Measurements from ENCODE around the gene ABCD2. TPM values are rescaled to one million over a fixed set of nuclear protein-coding genes. Genes with fewer than 3 reads are reported as not detected.
"Not testable (repeated sequence)": the region's sequence is repeated elsewhere in the genome, so short reads cannot be mapped to it uniquely, and the experiment has no call there.

ABCD2 gene
- total RNA-seq, 1 experiment from 2014 or later: under 0.01 TPM

GRCh38 chr12:39538679-39539104, 80.9 kb downstream of the ABCD2 start:
- no peak for DNase-seq (ENCODE audit: low read depth)

- DNase-seq (ENCODE audit: low read depth): no peak
These were observed 85.7 kb downstream of the ABCD2 start for GRCh38 chr12:39533951-39534350.

- DNase-seq (ENCODE audit: low read depth): no peak
These were observed 87.2 kb downstream of the ABCD2 start for GRCh38 chr12:39532448-39532847.

DNA sequence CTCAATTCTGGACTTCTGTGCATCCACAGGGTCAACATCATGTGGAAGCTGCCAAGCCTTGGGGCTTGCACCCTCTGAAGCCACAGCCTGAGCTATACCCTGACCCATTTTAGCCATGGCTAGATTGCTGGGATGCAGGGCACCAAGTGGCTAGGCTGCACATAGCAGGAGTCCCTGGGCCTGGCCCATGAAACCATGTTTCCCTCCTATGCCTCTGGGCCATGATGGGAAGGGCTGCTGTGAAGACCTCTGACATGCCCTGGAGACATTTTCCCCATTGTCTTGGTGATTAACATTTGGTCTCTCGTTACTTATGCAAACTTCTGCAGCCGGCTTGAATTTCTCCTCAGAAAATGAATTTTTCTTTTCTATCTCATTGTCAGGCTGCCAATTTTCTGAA, 92.6 kb downstream of the ABCD2 start:
- DNase-seq (ENCODE audit: low read depth): no peak

GRCh38 chr12:39522167-39522566, 97.4 kb downstream of the ABCD2 start:
- DNase-seq (ENCODE audit: low read depth): not testable (repeated sequence)

- DNase-seq (ENCODE audit: low read depth): no peak
These were observed 109.6 kb downstream of the ABCD2 start for GRCh38 chr12:39510001-39510400.

- no peak for DNase-seq (ENCODE audit: low read depth)
These were observed 114.0 kb downstream of the ABCD2 start for GRCh38 chr12:39505554-39505953.

DNA sequence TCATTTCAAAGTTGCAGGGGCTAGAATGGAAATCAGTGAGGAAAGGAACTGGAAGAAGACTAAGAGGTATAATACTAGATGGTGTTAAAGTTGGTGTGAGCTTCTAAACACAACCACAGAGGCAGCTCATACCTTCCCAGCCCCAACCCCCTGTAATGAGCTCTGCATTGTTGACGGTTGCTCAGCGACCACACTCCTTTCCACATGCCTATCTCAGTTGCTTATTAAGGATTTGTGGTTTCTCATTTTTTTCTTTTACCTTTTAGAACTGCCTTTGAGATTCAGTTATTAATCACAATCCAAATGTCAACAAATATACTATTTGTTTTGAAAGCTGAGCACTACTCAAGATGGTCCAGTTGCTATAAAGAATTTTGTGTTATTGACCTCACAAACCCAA, 114.6 kb downstream of the ABCD2 start:
- no peak for DNase-seq (ENCODE audit: low read depth)

DNA sequence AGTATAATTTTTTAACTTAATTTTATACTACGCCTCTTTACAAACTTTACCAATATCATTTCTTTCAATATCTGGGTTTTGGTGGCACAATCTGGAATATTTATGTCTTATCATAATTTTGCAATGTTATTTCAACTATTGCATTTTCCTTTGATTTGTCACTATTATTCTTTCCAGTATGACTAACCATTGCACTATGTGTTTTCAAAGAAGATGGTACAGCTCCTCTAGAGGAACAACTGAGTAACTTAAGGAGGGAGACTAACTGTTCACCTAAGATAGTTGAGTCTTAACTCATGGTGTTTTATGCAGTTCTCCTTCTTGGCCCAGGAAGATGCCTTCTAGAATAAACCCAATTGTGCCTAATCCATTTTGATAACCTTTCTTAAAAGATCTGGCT, 116.2 kb downstream of the ABCD2 start:
- peak; percentile 0 for DNase-seq (ENCODE audit: low read depth)

DNA sequence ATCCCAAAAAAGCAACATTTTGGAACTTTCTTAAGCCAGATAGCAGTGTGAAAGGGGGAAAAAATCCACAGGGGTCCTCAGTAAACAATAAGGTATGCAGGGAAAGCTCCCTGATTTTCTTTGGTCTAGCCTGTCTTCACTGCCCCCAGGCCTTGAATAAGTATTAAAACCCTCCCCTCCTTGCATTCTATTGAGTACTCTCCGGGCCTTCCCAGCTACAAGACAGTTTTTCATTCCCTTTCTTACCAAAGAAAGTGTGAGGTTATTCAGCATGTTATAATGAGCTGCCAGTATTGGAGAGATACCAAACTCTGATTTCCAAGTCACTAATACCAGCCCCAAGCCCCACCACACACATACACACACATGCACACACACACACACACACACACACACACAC, 116.9 kb downstream of the ABCD2 start:
- DNase-seq (ENCODE audit: low read depth): no peak

Other genes with a start within 250 kb of the ABCD2 start
- gene KIF21A, start 176.7 kb downstream of the ABCD2 start, total RNA-seq (2014; rRNA removed; shearing (Covaris generic)): 8.8 and 11.9 TPM in 2 replicates

Data from RPMI7951 (cell line).